MCF 10A (cell line): Measurements from ENCODE around the gene GALNT12. TPM values are rescaled to one million over a fixed set of nuclear protein-coding genes. Genes with fewer than 3 reads are reported as not detected.

Source experiments
- BruUV-seq: library from RNA; stranded (reverse); fragments of 400-500 nt; replicated peaks from 2 replicates; lab custom pipeline; 2021; lab: Mats Ljungman, UMichigan
- CTCF ChIA-PET: fragments of 300-600 bp; sonication (Branson Sonifier 250); formaldehyde crosslinking; extraction: SDS; loops from one replicate; lab custom pipeline; 2021; ENCODE audit warnings: antibody characterized with exemption, inconsistent platforms; lab: Yijun Ruan, JAX
- POLR2A ChIA-PET: fragments of 300-600, 350-650 bp; sonication (Branson Sonifier 250); formaldehyde crosslinking; extraction: SDS; loops from one replicate; lab custom pipeline; 2020; ENCODE audit warnings: antibody characterized with exemption, inconsistent platforms; lab: Yijun Ruan, JAX
- DNase-seq: peaks from one replicate; pipeline ENCODE4 v3.0.0-alpha.2; 2018; ENCODE audit not compliant: unreplicated experiment
- H3K27ac Mint-ChIP-seq: one replicate; pipeline ENCODE4 v1.8.0; 2022; ENCODE audit warnings: mild to moderate bottlenecking, low read depth, mixed read lengths; ENCODE audit not compliant: unreplicated experiment
- H3K27me3 Mint-ChIP-seq: one replicate; pipeline ENCODE4 v1.8.0; 2022; ENCODE audit warnings: mixed read lengths; ENCODE audit not compliant: insufficient read depth, unreplicated experiment
- H3K36me3 Mint-ChIP-seq: one replicate; pipeline ENCODE4 v1.8.0; 2022; ENCODE audit warnings: mild to moderate bottlenecking, moderate library complexity, mixed read lengths; ENCODE audit not compliant: insufficient read depth, unreplicated experiment
- H3K4me1 Mint-ChIP-seq: one replicate; pipeline ENCODE4 v1.8.0; 2022; ENCODE audit warnings: mixed read lengths; ENCODE audit not compliant: insufficient read depth, unreplicated experiment
- H3K4me3 Mint-ChIP-seq: one replicate; pipeline ENCODE4 v1.8.0; 2022; ENCODE audit warnings: mild to moderate bottlenecking, moderate library complexity, mixed read lengths; ENCODE audit not compliant: unreplicated experiment
- H3K9me3 Mint-ChIP-seq: one replicate; pipeline ENCODE4 v1.8.0; 2022; ENCODE audit warnings: mixed read lengths; ENCODE audit not compliant: unreplicated experiment
- CTCF ChIP-seq: fragments of 200-600 bp; IDR thresholded peaks from one replicate; pipeline ENCODE4 v1.8.0; 2022; ENCODE audit warnings: antibody characterized with exemption, mild to moderate bottlenecking; ENCODE audit not compliant: unreplicated experiment
- intact Hi-C: fragments of 100-400 bp; cut with micrococcal nuclease; formaldehyde crosslinking; loops from 2 replicates; pipeline ENCODE4 v1.14.1; 2022
- total RNA-seq: library from RNA; stranded (reverse); gene quantifications from 2 replicates; pipeline ENCODE4 v1.2.3, GENCODE V29; 2022

The GALNT12 gene
- total RNA-seq, 1 experiment from 2014 or later: not detected

- ChIA-PET CTCF (interaction anchor here (0.6 to 11.2 kb wide), 20 partner anchors 9 to 1354 kb away, joined by 3 to 226 read pairs (median 4); partner anchors contain the start of gene ANKS6), POLR2A (no interaction called here)
- no TSS peak for BruUV-seq
- no peak overlapping the region for H3K4me3 Mint-ChIP-seq
- no peak for DNase-seq
- intact Hi-C loops: loop anchor here (5.0 kb wide), 1 partner anchor 1750 kb away; no protein-coding TSS in a partner anchor
- no peaks in the 10 kb centered on the region for H3K36me3 Mint-ChIP-seq
- H3K27ac Mint-ChIP-seq: no peak overlapping the region
- peaks cover 33% of the 10 kb centered on the region for H3K27me3 Mint-ChIP-seq
- peaks cover 10% of the 10 kb centered on the region for H3K4me1 Mint-ChIP-seq
- TF ChIP-seq CTCF: no peak
- no peaks in the 10 kb centered on the region for H3K9me3 Mint-ChIP-seq
These were observed 39.4 kb downstream of the GALNT12 start for GRCh38 chr9:98846879-98847278.

- H3K4me1 Mint-ChIP-seq: peaks cover 10% of the 10 kb centered on the region
- peaks cover 32% of the 10 kb centered on the region for H3K27me3 Mint-ChIP-seq
- H3K9me3 Mint-ChIP-seq: no peaks in the 10 kb centered on the region
- peak; percentile 80 for DNase-seq
- POLR2A ChIA-PET: interaction anchor here (0.6 to 0.8 kb wide), 3 partner anchors 255 to 294 kb away, joined by 3 to 4 read pairs (median 3); no protein-coding TSS in a partner anchor
- TF ChIP-seq CTCF: peak; percentile 87
- H3K4me3 Mint-ChIP-seq: no peak overlapping the region
- no peaks in the 10 kb centered on the region for H3K36me3 Mint-ChIP-seq
- CTCF ChIA-PET: interaction anchor here (0.6 to 11.2 kb wide), 60 partner anchors 9 to 1748 kb away, joined by 3 to 226 read pairs (median 4); no protein-coding TSS in a partner anchor
- intact Hi-C loops: loop anchor here (1.0 to 5.0 kb wide), 4 partner anchors 127 to 1749 kb away; no protein-coding TSS in a partner anchor
- H3K27ac Mint-ChIP-seq: no peak overlapping the region
- BruUV-seq: no TSS peak
These were observed 41.1 kb downstream of the GALNT12 start for GRCh38 chr9:98848450-98849149.

GRCh38 chr9:98849563-98849962 is 42.1 kb downstream of the GALNT12 start:
- Mint-ChIP-seq H3K27me3 (peaks cover 32% of the 10 kb centered on the region), H3K9me3 (no peaks in the 10 kb centered on the region), H3K4me3 (no peak overlapping the region), H3K36me3 (no peaks in the 10 kb centered on the region), H3K4me1 (peaks cover 10% of the 10 kb centered on the region), H3K27ac (no peak overlapping the region)
- POLR2A ChIA-PET: interaction anchor here (0.6 kb wide), 1 partner anchor 254 kb away, joined by 4 read pairs; no protein-coding TSS in a partner anchor
- no TSS peak for BruUV-seq
- CTCF ChIA-PET: interaction anchor here (0.6 to 11.2 kb wide), 30 partner anchors 10 to 658 kb away, joined by 3 to 226 read pairs (median 4); no protein-coding TSS in a partner anchor
- no peak for TF ChIP-seq CTCF
- intact Hi-C loops: loop anchor here (5.0 kb wide), 1 partner anchor 1748 kb away; no protein-coding TSS in a partner anchor
- no peak for DNase-seq
